ENCODE data around the gene OPN4.

GRCh38 chr10:86644152-86644793 is 10.1 kb upstream of the OPN4 start:
- TF ChIP-seq, protein P1, sequence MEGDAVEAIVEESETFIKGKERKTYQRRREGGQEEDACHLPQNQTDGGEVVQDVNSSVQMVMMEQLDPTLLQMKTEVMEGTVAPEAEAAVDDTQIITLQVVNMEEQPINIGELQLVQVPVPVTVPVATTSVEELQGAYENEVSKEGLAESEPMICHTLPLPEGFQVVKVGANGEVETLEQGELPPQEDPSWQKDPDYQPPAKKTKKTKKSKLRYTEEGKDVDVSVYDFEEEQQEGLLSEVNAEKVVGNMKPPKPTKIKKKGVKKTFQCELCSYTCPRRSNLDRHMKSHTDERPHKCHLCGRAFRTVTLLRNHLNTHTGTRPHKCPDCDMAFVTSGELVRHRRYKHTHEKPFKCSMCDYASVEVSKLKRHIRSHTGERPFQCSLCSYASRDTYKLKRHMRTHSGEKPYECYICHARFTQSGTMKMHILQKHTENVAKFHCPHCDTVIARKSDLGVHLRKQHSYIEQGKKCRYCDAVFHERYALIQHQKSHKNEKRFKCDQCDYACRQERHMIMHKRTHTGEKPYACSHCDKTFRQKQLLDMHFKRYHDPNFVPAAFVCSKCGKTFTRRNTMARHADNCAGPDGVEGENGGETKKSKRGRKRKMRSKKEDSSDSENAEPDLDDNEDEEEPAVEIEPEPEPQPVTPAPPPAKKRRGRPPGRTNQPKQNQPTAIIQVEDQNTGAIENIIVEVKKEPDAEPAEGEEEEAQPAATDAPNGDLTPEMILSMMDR (IDR thresholded peaks at IDR 0.05; ENCODE audit: low read depth, low read length) = peak; percentile 29
- no peak for TF ChIP-seq POLR2A (IDR thresholded peaks at IDR 0.05; ENCODE audit: extremely low read depth, insufficient read length)
